Measurements from ENCODE around the gene UROC1. TPM values are rescaled to one million over a fixed set of nuclear protein-coding genes. Genes with fewer than 3 reads are reported as not detected.
A peak's percentile ranks its signal among the peaks of the same experiment; 100 is the strongest.

Gene UROC1
- total RNA-seq, 1 experiment from 2014 or later, result not detected

DNA sequence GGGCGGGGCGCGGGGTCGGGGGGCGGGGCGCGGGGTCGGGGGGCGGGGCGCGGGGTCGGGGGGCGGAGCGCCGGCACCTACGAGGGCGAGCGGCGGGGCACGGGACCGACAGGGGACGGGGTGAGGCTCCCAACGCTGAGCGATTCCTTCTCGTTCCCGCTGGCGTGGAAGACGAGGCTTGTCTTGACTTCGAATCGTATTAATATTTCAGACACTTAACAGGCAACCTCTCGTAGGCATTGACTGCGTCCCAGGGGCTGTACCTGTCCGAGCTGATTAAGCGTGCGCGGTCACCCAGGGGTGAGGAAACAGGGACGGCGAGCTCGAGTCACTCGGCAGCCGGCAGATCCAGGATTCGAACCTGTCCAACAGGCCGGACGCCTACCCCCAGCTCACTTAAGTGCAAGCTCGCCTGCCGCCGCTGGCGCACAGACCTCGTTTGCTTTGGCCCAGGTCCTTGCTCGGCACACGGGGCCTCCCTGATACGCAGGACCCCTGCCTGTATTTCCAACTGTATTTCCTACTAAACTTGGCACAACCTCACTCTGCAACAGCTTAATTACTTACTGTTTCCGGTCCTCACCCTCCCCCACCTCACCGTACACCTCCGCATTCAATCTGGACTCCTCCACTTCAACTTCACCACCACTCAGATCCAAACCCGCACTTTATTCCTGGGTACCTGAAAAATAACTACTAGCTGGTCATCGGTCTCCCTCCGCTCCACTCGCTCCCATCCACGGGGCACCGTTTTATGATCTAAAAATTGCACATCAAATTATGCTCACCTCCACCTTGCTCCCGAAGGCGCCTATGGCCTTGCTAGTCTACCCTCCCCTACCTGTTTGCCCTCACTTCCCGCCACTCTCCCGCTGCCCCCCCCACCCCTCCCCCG lies 41.2 kb downstream of the UROC1 start:
- Histone ChIP-seq H2BK12ac (ENCODE audit: insufficient read length, low read depth, low read length) (no peak overlapping the region), H2BK15ac (ENCODE audit: low read depth, low read length) (no peak overlapping the region), H3K23me2 (ENCODE audit: insufficient read length, low read depth, low read length, poor library complexity, severe bottlenecking) (peaks cover 13% of the 10 kb centered on the region), H3K14ac (ENCODE audit: insufficient read depth, low read length) (peak overlapping the region; percentile 77), H3K9me3 (ENCODE audit: control insufficient read depth, low read depth, low read length) (no peaks in the 10 kb centered on the region), H2BK5ac (ENCODE audit: insufficient read length, low read length) (no peak overlapping the region), H3K23ac (ENCODE audit: insufficient read length, low read depth, low read length) (no peak overlapping the region), H3K4me2 (ENCODE audit: insufficient read depth, insufficient read length, low read length) (peak overlapping the region; percentile 79), H3K9ac (ENCODE audit: extremely low read depth, insufficient read length, low read length) (peak overlapping the region; percentile 80), H4K20me1 (ENCODE audit: control insufficient read depth, insufficient read depth, insufficient read length) (no peaks in the 10 kb centered on the region), H3K79me2 (ENCODE audit: insufficient read depth, low read length) (peaks cover 9% of the 10 kb centered on the region; the same call in 1 of the 2 replicates), H2AFZ (ENCODE audit: low read length) (no peak overlapping the region), H3K27ac (ENCODE audit: insufficient read length, low read depth, low read length) (no peak overlapping the region), H3K56ac (ENCODE audit: insufficient read length, low read depth, low read length) (no peak overlapping the region), H4K8ac (replicated peaks; ENCODE audit: insufficient read length, low read depth, low read length) (no peak overlapping the region), H2AK5ac (ENCODE audit: insufficient read length, low read length) (no peak overlapping the region), H4K91ac (ENCODE audit: insufficient read length, low read depth, low read length) (no peak overlapping the region), H2BK120ac (ENCODE audit: low read depth, low read length, poor library complexity, severe bottlenecking) (no peak overlapping the region), H3K4ac (ENCODE audit: low read depth, low read length) (no peak overlapping the region), H3K18ac (ENCODE audit: insufficient read length, low read depth, low read length) (peak overlapping the region; percentile 83), H3T11ph (ENCODE audit: low read length) (no peak overlapping the region), H2BK20ac (ENCODE audit: low read depth, low read length, poor library complexity, severe bottlenecking) (no peak overlapping the region), H3K4me1 (ENCODE audit: insufficient read depth, low read length) (peaks cover 9% of the 10 kb centered on the region; the same call in 1 of the 2 replicates), H3K79me1 (ENCODE audit: insufficient read depth, low read depth, low read length, poor library complexity, severe bottlenecking) (no peaks in the 10 kb centered on the region), H4K5ac (ENCODE audit: insufficient read length, low read depth, low read length) (no peak overlapping the region), H3K27me3 (ENCODE audit: insufficient read depth, low read length) (no peaks in the 10 kb centered on the region)
- TF ChIP-seq, protein P1, sequence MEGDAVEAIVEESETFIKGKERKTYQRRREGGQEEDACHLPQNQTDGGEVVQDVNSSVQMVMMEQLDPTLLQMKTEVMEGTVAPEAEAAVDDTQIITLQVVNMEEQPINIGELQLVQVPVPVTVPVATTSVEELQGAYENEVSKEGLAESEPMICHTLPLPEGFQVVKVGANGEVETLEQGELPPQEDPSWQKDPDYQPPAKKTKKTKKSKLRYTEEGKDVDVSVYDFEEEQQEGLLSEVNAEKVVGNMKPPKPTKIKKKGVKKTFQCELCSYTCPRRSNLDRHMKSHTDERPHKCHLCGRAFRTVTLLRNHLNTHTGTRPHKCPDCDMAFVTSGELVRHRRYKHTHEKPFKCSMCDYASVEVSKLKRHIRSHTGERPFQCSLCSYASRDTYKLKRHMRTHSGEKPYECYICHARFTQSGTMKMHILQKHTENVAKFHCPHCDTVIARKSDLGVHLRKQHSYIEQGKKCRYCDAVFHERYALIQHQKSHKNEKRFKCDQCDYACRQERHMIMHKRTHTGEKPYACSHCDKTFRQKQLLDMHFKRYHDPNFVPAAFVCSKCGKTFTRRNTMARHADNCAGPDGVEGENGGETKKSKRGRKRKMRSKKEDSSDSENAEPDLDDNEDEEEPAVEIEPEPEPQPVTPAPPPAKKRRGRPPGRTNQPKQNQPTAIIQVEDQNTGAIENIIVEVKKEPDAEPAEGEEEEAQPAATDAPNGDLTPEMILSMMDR (conservative IDR thresholded peaks at IDR 0.05), result no peak
- DNase-seq, result peak; percentile 63
- H3K27me3 Mint-ChIP-seq (ENCODE audit: low read depth), result peaks cover 2% of the 10 kb centered on the region; the same call in 1 of the 2 replicates
- H3K27ac Mint-ChIP-seq, result peak overlapping the region; percentile 41 to 90 (median 49); a peak in 5 of 7 replicates
- peaks cover 31 to 36% of the 10 kb centered on the region in 2 experiments for H3K4me1 Mint-ChIP-seq
- H3K36me3 Mint-ChIP-seq (ENCODE audit: insufficient read depth in 1 of 3, low read depth in 3 of 3), result peaks cover 4 to 11% (median 10%) of the 10 kb centered on the region in 3 experiments
- H3K4me3 Mint-ChIP-seq, result peak overlapping the region; percentile 74 to 80
- no CpG with 5 or more reads among the region's 66 CpGs for WGBS (ENCODE audit: extremely low coverage, insufficient read length, low lambda C conversion rate)
- no peaks in the 10 kb centered on the region; a peak in 1 of 5 replicates for H3K9me3 Mint-ChIP-seq
